ENCODE data around the gene POC1B. TPM values are rescaled to one million over a fixed set of nuclear protein-coding genes. Genes with fewer than 3 reads are reported as not detected.

The POC1B gene
- total and polyA plus RNA-seq, 2 experiments from 2014 or later: 8.3 to 15.0 TPM

- TF ChIP-seq EZH2phosphoT487 (IDR thresholded peaks at IDR 0.05; ENCODE audit: insufficient read depth, low read depth) (no peak), EZH2 (IDR thresholded peaks at IDR 0.05; ENCODE audit: insufficient read depth, poor library complexity, severe bottlenecking) (no peak)
- Histone ChIP-seq H3K4me2 (ENCODE audit: unreplicated experiment) (peak overlapping the region; percentile 10), H3K4me1 (ENCODE audit: insufficient read depth) (peaks cover 10% of the 10 kb centered on the region; the same call in 1 of the 2 replicates), H2AFZ (no peak overlapping the region), H3K79me2 (ENCODE audit: insufficient read depth) (no peaks in the 10 kb centered on the region), H3F3A (ENCODE audit: insufficient read depth) (no peaks in the 10 kb centered on the region), H3K27ac (no peak overlapping the region), H3K4me3 (no peak overlapping the region), H3K27me3 (replicated peaks; ENCODE audit: insufficient read depth) (no peaks in the 10 kb centered on the region), H3K36me3 (ENCODE audit: low read depth) (no peaks in the 10 kb centered on the region), H3K9me3 (ENCODE audit: low read depth) (no peaks in the 10 kb centered on the region), H3K9ac (no peak overlapping the region), H3K9me2 (ENCODE audit: insufficient read depth) (no peaks in the 10 kb centered on the region), H4K20me1 (ENCODE audit: insufficient read depth) (no peaks in the 10 kb centered on the region)
- WGBS, 2 experiments (ENCODE audit: low coverage in 1 of 2, low lambda C conversion rate in 2 of 2, missing lambda C conversion rate in 2 of 2): 14 to 16% methylated on average over 6 of the region's 6 CpGs
- DNase-seq: peak; percentile 90
- in situ Hi-C loops (cut with MboI): no loop called here
These were observed 17.2 kb upstream of the POC1B start for GRCh38 chr12:89542912-89543592.

- no peaks in the 10 kb centered on the region for H3F3A ChIP-seq (ENCODE audit: insufficient read depth)
- H3K27me3 ChIP-seq (replicated peaks; ENCODE audit: insufficient read depth): no peaks in the 10 kb centered on the region
- H3K27ac ChIP-seq: no peak overlapping the region
- no peaks in the 10 kb centered on the region for H4K20me1 ChIP-seq (ENCODE audit: insufficient read depth)
- no peaks in the 10 kb centered on the region for H3K79me2 ChIP-seq (ENCODE audit: insufficient read depth)
- H3K4me1 ChIP-seq (ENCODE audit: insufficient read depth): peaks cover 10% of the 10 kb centered on the region; the same call in 1 of the 2 replicates
- in situ Hi-C loops (cut with MboI): no loop called here
- no peak for TF ChIP-seq EZH2phosphoT487 (IDR thresholded peaks at IDR 0.05; ENCODE audit: insufficient read depth, low read depth)
- TF ChIP-seq EZH2 (IDR thresholded peaks at IDR 0.05; ENCODE audit: insufficient read depth, poor library complexity, severe bottlenecking): no peak
- H3K9me2 ChIP-seq (ENCODE audit: insufficient read depth): no peaks in the 10 kb centered on the region
- no peak for DNase-seq
- no peaks in the 10 kb centered on the region for H3K9me3 ChIP-seq (ENCODE audit: low read depth)
- no peak overlapping the region for H3K4me2 ChIP-seq (ENCODE audit: unreplicated experiment)
- no peak overlapping the region for H3K9ac ChIP-seq
- WGBS, 2 experiments (ENCODE audit: low coverage in 1 of 2, low lambda C conversion rate in 2 of 2, missing lambda C conversion rate in 2 of 2): 96% methylated on average over 2 of the region's 2 CpGs
- H3K36me3 ChIP-seq (ENCODE audit: low read depth): no peaks in the 10 kb centered on the region
- H2AFZ ChIP-seq: no peak overlapping the region
- H3K4me3 ChIP-seq: no peak overlapping the region
These were observed 16.4 kb upstream of the POC1B start for GRCh38 chr12:89542236-89542635.

DNA sequence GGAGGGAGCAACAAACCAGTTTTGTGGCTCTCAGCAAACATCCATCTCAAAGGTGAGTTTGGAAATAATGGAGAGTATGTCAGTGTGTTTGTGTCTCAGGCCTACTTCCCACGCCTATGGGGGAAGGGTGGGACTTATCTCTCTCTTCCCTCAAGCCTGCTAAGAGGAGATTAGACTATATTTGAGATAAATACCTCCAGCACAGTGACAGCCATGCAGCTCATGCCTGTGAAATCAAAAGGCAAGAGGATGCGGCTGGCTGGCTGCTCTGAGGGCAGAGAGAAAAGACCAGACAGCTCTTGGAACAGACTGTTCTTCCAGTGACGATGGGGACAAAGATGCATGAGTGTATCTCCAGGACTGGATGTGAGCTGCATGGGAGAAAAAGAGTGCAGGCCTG is 14.7 kb upstream of the POC1B start:
- 45 to 58% methylated on average over 3 of the region's 3 CpGs for WGBS, 2 experiments (ENCODE audit: low coverage in 1 of 2, low lambda C conversion rate in 2 of 2, missing lambda C conversion rate in 2 of 2)
- TF ChIP-seq EZH2phosphoT487 (IDR thresholded peaks at IDR 0.05; ENCODE audit: insufficient read depth, low read depth) (no peak), EZH2 (IDR thresholded peaks at IDR 0.05; ENCODE audit: insufficient read depth, poor library complexity, severe bottlenecking) (no peak)
- no peak for DNase-seq
- Histone ChIP-seq H3K4me3 (no peak overlapping the region), H3K9me2 (ENCODE audit: insufficient read depth) (no peaks in the 10 kb centered on the region), H4K20me1 (ENCODE audit: insufficient read depth) (no peaks in the 10 kb centered on the region), H3K9ac (no peak overlapping the region), H2AFZ (no peak overlapping the region), H3K36me3 (ENCODE audit: low read depth) (no peaks in the 10 kb centered on the region), H3K27me3 (replicated peaks; ENCODE audit: insufficient read depth) (no peaks in the 10 kb centered on the region), H3K9me3 (ENCODE audit: low read depth) (no peaks in the 10 kb centered on the region), H3F3A (ENCODE audit: insufficient read depth) (no peaks in the 10 kb centered on the region), H3K4me1 (ENCODE audit: insufficient read depth) (peaks cover 10% of the 10 kb centered on the region; the same call in 1 of the 2 replicates), H3K79me2 (ENCODE audit: insufficient read depth) (no peaks in the 10 kb centered on the region), H3K4me2 (ENCODE audit: unreplicated experiment) (no peak overlapping the region), H3K27ac (no peak overlapping the region)
- in situ Hi-C loops (cut with MboI): no loop called here

GRCh38 chr12:89539426-89540223 is 13.8 kb upstream of the POC1B start:
- peaks cover 5% of the 10 kb centered on the region; the same call in 1 of the 2 replicates for H3K4me1 ChIP-seq (ENCODE audit: insufficient read depth)
- no peak overlapping the region for H3K9ac ChIP-seq
- H2AFZ ChIP-seq: no peak overlapping the region
- no peaks in the 10 kb centered on the region for H3K9me3 ChIP-seq (ENCODE audit: low read depth)
- no peak overlapping the region for H3K27ac ChIP-seq
- in situ Hi-C loops (cut with MboI): no loop called here
- no peak for DNase-seq
- H3F3A ChIP-seq (ENCODE audit: insufficient read depth): no peaks in the 10 kb centered on the region
- H3K9me2 ChIP-seq (ENCODE audit: insufficient read depth): no peaks in the 10 kb centered on the region
- TF ChIP-seq EZH2 (IDR thresholded peaks at IDR 0.05; ENCODE audit: insufficient read depth, poor library complexity, severe bottlenecking) (no peak), EZH2phosphoT487 (IDR thresholded peaks at IDR 0.05; ENCODE audit: insufficient read depth, low read depth) (no peak)
- no peaks in the 10 kb centered on the region for H4K20me1 ChIP-seq (ENCODE audit: insufficient read depth)
- no peaks in the 10 kb centered on the region for H3K79me2 ChIP-seq (ENCODE audit: insufficient read depth)
- no peaks in the 10 kb centered on the region for H3K27me3 ChIP-seq (replicated peaks; ENCODE audit: insufficient read depth)
- no peak overlapping the region for H3K4me3 ChIP-seq
- no peak overlapping the region for H3K4me2 ChIP-seq (ENCODE audit: unreplicated experiment)
- 39 to 40% methylated on average over 5 of the region's 5 CpGs for WGBS, 2 experiments (ENCODE audit: low coverage in 1 of 2, low lambda C conversion rate in 2 of 2, missing lambda C conversion rate in 2 of 2)
- no peaks in the 10 kb centered on the region for H3K36me3 ChIP-seq (ENCODE audit: low read depth)

Data from GM23248 (cell line).